ENCODE results near the gene MEGF11. TPM values are rescaled to one million over a fixed set of nuclear protein-coding genes. Genes with fewer than 3 reads are reported as not detected.

MEGF11 gene
- total RNA-seq, 2 experiments from 2014 or later, result 0.05 TPM; not detected in 1

GRCh38 chr15:66290007-66290406 lies 36.5 kb upstream of the MEGF11 start:
- H3K4me3 Mint-ChIP-seq, result no peak overlapping the region
- CTCF ChIA-PET, result interaction anchor here (0.6 to 1.4 kb wide), 3 partner anchors 427 to 777 kb away, joined by 3 to 5 read pairs (median 3); no protein-coding TSS in a partner anchor

GRCh38 chr15:66288551-66289185 lies 35.1 kb upstream of the MEGF11 start:
- Mint-ChIP-seq H3K4me3 (no peak overlapping the region), H3K27me3 (ENCODE audit: low read depth) (no peaks in the 10 kb centered on the region), H3K36me3 (ENCODE audit: low read depth) (no peaks in the 10 kb centered on the region), H3K4me1 (ENCODE audit: low read depth) (peaks cover 20% of the 10 kb centered on the region), H3K9me3 (no peaks in the 10 kb centered on the region), H3K27ac (no peak overlapping the region)
- CTCF ChIA-PET, result interaction anchor here (0.6 to 1.5 kb wide), 8 partner anchors 28 to 589 kb away, joined by 3 to 4 read pairs (median 3); partner anchors contain the start of gene SNAPC5
- no peak for DNase-seq
- intact Hi-C loops (cut with micrococcal nuclease), result loop anchor here (5.0 kb wide), 1 partner anchor 306 kb away; no protein-coding TSS in a partner anchor

More at GRCh38 chr15:66290007-66290406, 36.5 kb upstream of the MEGF11 start:
- intact Hi-C loops (cut with micrococcal nuclease), result loop anchor here (5.0 kb wide), 2 partner anchors 423 to 758 kb away; partner anchors contain the start of genes HACD3 and RAB11A
- Mint-ChIP-seq H3K4me1 (ENCODE audit: low read depth) (peaks cover 29% of the 10 kb centered on the region), H3K27ac (no peak overlapping the region), H3K36me3 (ENCODE audit: low read depth) (no peaks in the 10 kb centered on the region), H3K27me3 (ENCODE audit: low read depth) (no peaks in the 10 kb centered on the region), H3K9me3 (no peaks in the 10 kb centered on the region)
- DNase-seq, result no peak

GRCh38 chr15:66288093-66288492 lies 34.5 kb upstream of the MEGF11 start:
- H3K36me3 Mint-ChIP-seq (ENCODE audit: low read depth), result no peaks in the 10 kb centered on the region
- no peak for DNase-seq
- no peaks in the 10 kb centered on the region for H3K9me3 Mint-ChIP-seq
- no peak overlapping the region for H3K4me3 Mint-ChIP-seq
- no peak overlapping the region for H3K27ac Mint-ChIP-seq
- CTCF ChIA-PET, result interaction anchor here (0.6 to 1.5 kb wide), 8 partner anchors 11 to 588 kb away, joined by 3 to 4 read pairs (median 3); partner anchors contain the start of gene SNAPC5
- H3K27me3 Mint-ChIP-seq (ENCODE audit: low read depth), result no peaks in the 10 kb centered on the region
- intact Hi-C loops (cut with micrococcal nuclease), result loop anchor here (5.0 kb wide), 1 partner anchor 306 kb away; no protein-coding TSS in a partner anchor
- H3K4me1 Mint-ChIP-seq (ENCODE audit: low read depth), result peaks cover 20% of the 10 kb centered on the region

- H3K36me3 Mint-ChIP-seq (ENCODE audit: low read depth), result no peaks in the 10 kb centered on the region
- no peaks in the 10 kb centered on the region for H3K27me3 Mint-ChIP-seq (ENCODE audit: low read depth)
- no peak for DNase-seq
- H3K9me3 Mint-ChIP-seq, result no peaks in the 10 kb centered on the region
- H3K4me3 Mint-ChIP-seq, result no peak overlapping the region
- H3K27ac Mint-ChIP-seq, result no peak overlapping the region
- intact Hi-C loops (cut with micrococcal nuclease), result loop anchor here (2.0 to 5.0 kb wide), 2 partner anchors 35 to 305 kb away; partner anchors contain the start of gene MEGF11
- CTCF ChIA-PET, result interaction anchor here (0.6 to 1.5 kb wide), 12 partner anchors 9 to 655 kb away, joined by 3 to 4 read pairs (median 3); partner anchors contain the start of gene SNAPC5
- H3K4me1 Mint-ChIP-seq (ENCODE audit: low read depth), result peaks cover 20% of the 10 kb centered on the region
Observed at GRCh38 chr15:66287461-66288057, 34.0 kb upstream of the MEGF11 start.

GRCh38 chr15:66285533-66286280 lies 32.2 kb upstream of the MEGF11 start:
- Mint-ChIP-seq H3K4me1 (ENCODE audit: low read depth) (peaks cover 8% of the 10 kb centered on the region), H3K36me3 (ENCODE audit: low read depth) (no peaks in the 10 kb centered on the region), H3K9me3 (no peaks in the 10 kb centered on the region), H3K4me3 (no peak overlapping the region), H3K27me3 (ENCODE audit: low read depth) (no peaks in the 10 kb centered on the region), H3K27ac (no peak overlapping the region)
- DNase-seq, result no peak
- intact Hi-C loops (cut with micrococcal nuclease), result loop anchor here (2.0 to 5.0 kb wide), 2 partner anchors 33 to 303 kb away; partner anchors contain the start of gene MEGF11
- CTCF ChIA-PET, result interaction anchor here (1.1 kb wide), 1 partner anchor 63 kb away, joined by 3 read pairs; no protein-coding TSS in a partner anchor

GRCh38 chr15:66284271-66284670 lies 30.7 kb upstream of the MEGF11 start:
- CTCF ChIA-PET, result interaction anchor here (0.9 kb wide), 1 partner anchor 258 kb away, joined by 3 read pairs; no protein-coding TSS in a partner anchor
- H3K27me3 Mint-ChIP-seq (ENCODE audit: low read depth), result no peaks in the 10 kb centered on the region
- intact Hi-C loops (cut with micrococcal nuclease), result no loop called here
- H3K9me3 Mint-ChIP-seq, result no peaks in the 10 kb centered on the region
- no peaks in the 10 kb centered on the region for H3K36me3 Mint-ChIP-seq (ENCODE audit: low read depth)
- no peak for DNase-seq
- H3K27ac Mint-ChIP-seq, result no peak overlapping the region
- H3K4me3 Mint-ChIP-seq, result no peak overlapping the region
- peaks cover 2% of the 10 kb centered on the region for H3K4me1 Mint-ChIP-seq (ENCODE audit: low read depth)

- H3K9me3 Mint-ChIP-seq, result no peaks in the 10 kb centered on the region
- no peaks in the 10 kb centered on the region for H3K4me1 Mint-ChIP-seq (ENCODE audit: low read depth)
- no peaks in the 10 kb centered on the region for H3K36me3 Mint-ChIP-seq (ENCODE audit: low read depth)
- DNase-seq, result no peak
- intact Hi-C loops (cut with micrococcal nuclease), result no loop called here
- H3K27me3 Mint-ChIP-seq (ENCODE audit: low read depth), result no peaks in the 10 kb centered on the region
- no peak overlapping the region for H3K27ac Mint-ChIP-seq
- H3K4me3 Mint-ChIP-seq, result no peak overlapping the region
- CTCF ChIA-PET, result interaction anchor here (0.8 to 1.5 kb wide), 2 partner anchors 8 to 39 kb away, joined by 4 read pairs; no protein-coding TSS in a partner anchor
Observed at GRCh38 chr15:66278671-66279070, 25.1 kb upstream of the MEGF11 start.

- CTCF ChIA-PET, result interaction anchor here (1.5 kb wide), 1 partner anchor 9 kb away, joined by 4 read pairs; no protein-coding TSS in a partner anchor
- no peaks in the 10 kb centered on the region for H3K27me3 Mint-ChIP-seq (ENCODE audit: low read depth)
Observed at GRCh38 chr15:66278056-66278455, 24.5 kb upstream of the MEGF11 start.

GRCh38 chr15:66276546-66276945 lies 23.0 kb upstream of the MEGF11 start:
- CTCF ChIA-PET, result no interaction called here
- no peaks in the 10 kb centered on the region for H3K4me1 Mint-ChIP-seq (ENCODE audit: low read depth)
- H3K4me3 Mint-ChIP-seq, result no peak overlapping the region
- intact Hi-C loops (cut with micrococcal nuclease), result no loop called here
- no peak overlapping the region for H3K27ac Mint-ChIP-seq
- H3K36me3 Mint-ChIP-seq (ENCODE audit: low read depth), result no peaks in the 10 kb centered on the region
- DNase-seq, result no peak
- no peaks in the 10 kb centered on the region for H3K27me3 Mint-ChIP-seq (ENCODE audit: low read depth)
- no peaks in the 10 kb centered on the region for H3K9me3 Mint-ChIP-seq

More at GRCh38 chr15:66278056-66278455, 24.5 kb upstream of the MEGF11 start:
- Mint-ChIP-seq H3K4me1 (ENCODE audit: low read depth) (no peaks in the 10 kb centered on the region), H3K4me3 (no peak overlapping the region), H3K9me3 (no peaks in the 10 kb centered on the region), H3K27ac (no peak overlapping the region), H3K36me3 (ENCODE audit: low read depth) (no peaks in the 10 kb centered on the region)
- DNase-seq, result no peak
- intact Hi-C loops (cut with micrococcal nuclease), result no loop called here

GRCh38 chr15:66275352-66275751 lies 21.8 kb upstream of the MEGF11 start:
- intact Hi-C loops (cut with micrococcal nuclease), result no loop called here
- Mint-ChIP-seq H3K9me3 (no peaks in the 10 kb centered on the region), H3K27ac (no peak overlapping the region), H3K4me3 (no peak overlapping the region), H3K27me3 (ENCODE audit: low read depth) (no peaks in the 10 kb centered on the region), H3K4me1 (ENCODE audit: low read depth) (peaks cover 6% of the 10 kb centered on the region), H3K36me3 (ENCODE audit: low read depth) (no peaks in the 10 kb centered on the region)
- DNase-seq, result no peak
- CTCF ChIA-PET, result no interaction called here

- Mint-ChIP-seq H3K27ac (no peak overlapping the region), H3K9me3 (no peaks in the 10 kb centered on the region), H3K4me1 (ENCODE audit: low read depth) (peaks cover 6% of the 10 kb centered on the region), H3K4me3 (no peak overlapping the region), H3K27me3 (ENCODE audit: low read depth) (peaks cover 5% of the 10 kb centered on the region), H3K36me3 (ENCODE audit: low read depth) (no peaks in the 10 kb centered on the region)
- intact Hi-C loops (cut with micrococcal nuclease), result no loop called here
- CTCF ChIA-PET, result interaction anchor here (0.8 kb wide), 1 partner anchor 80 kb away, joined by 3 read pairs; no protein-coding TSS in a partner anchor
- DNase-seq, result no peak
Observed at GRCh38 chr15:66270932-66271331, 17.4 kb upstream of the MEGF11 start.
